ENCODE measurements around the gene PGGT1B. TPM values are rescaled to one million over a fixed set of nuclear protein-coding genes. Genes with fewer than 3 reads are reported as not detected.
"Not testable (repeated sequence)": the region's sequence is repeated elsewhere in the genome, so short reads cannot be mapped to it uniquely, and the experiment has no call there.

The PGGT1B gene
- total and polyA plus RNA-seq, 12 donors: 2.0 to 31.7 (median 28.0) TPM

- TF ChIP-seq, protein P1, sequence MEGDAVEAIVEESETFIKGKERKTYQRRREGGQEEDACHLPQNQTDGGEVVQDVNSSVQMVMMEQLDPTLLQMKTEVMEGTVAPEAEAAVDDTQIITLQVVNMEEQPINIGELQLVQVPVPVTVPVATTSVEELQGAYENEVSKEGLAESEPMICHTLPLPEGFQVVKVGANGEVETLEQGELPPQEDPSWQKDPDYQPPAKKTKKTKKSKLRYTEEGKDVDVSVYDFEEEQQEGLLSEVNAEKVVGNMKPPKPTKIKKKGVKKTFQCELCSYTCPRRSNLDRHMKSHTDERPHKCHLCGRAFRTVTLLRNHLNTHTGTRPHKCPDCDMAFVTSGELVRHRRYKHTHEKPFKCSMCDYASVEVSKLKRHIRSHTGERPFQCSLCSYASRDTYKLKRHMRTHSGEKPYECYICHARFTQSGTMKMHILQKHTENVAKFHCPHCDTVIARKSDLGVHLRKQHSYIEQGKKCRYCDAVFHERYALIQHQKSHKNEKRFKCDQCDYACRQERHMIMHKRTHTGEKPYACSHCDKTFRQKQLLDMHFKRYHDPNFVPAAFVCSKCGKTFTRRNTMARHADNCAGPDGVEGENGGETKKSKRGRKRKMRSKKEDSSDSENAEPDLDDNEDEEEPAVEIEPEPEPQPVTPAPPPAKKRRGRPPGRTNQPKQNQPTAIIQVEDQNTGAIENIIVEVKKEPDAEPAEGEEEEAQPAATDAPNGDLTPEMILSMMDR (IDR thresholded peaks at IDR 0.05): no peak
- WGBS, 2 donors: 36 to 41% methylated on average over 7 of the region's 7 CpGs
- DNase-seq (no peak), ATAC-seq (peak in 1 of 8 donors; percentile 34)
- Histone ChIP-seq H3K36me3 (peaks cover 0 to 25% (median 0%) of the 10 kb centered on the region in 9 donors), H3K4me1 (peaks cover 0 to 44% (median 25%) of the 10 kb centered on the region in 9 donors), H3K4me3 (peak overlapping the region; percentile 67 to 98 (median 90)), H3K9me3 (no peaks in the 10 kb centered on the region), H3K27ac (peak overlapping the region; percentile 25 to 93 (median 83)), H3K27me3 (no peaks in the 10 kb centered on the region)
- intact Hi-C loops (cut with DNase I): no loop called here
These were observed 352 bp upstream of the PGGT1B start for GRCh38 chr5:115263078-115263380.

- H3K4me1 ChIP-seq: peaks cover 0 to 45% (median 25%) of the 10 kb centered on the region in 9 donors
- intact Hi-C loops (cut with DNase I): no loop called here
- TF ChIP-seq, protein P1 (IDR thresholded peaks at IDR 0.05): no peak
- H3K27me3 ChIP-seq: no peaks in the 10 kb centered on the region
- peak in 3 of 8 donors; percentile 4 to 14 (median 12) for ATAC-seq
- no peak for DNase-seq
- H3K4me3 ChIP-seq: peak overlapping the region; percentile 67 to 98 (median 90)
- H3K27ac ChIP-seq: peak overlapping the region in 7 of 10 donors; percentile 79 to 93 (median 87)
- WGBS, 2 donors: 3 to 6% methylated on average over 8 of the region's 8 CpGs
- no peaks in the 10 kb centered on the region for H3K9me3 ChIP-seq
- peaks cover 0 to 16% (median 0%) of the 10 kb centered on the region in 9 donors for H3K36me3 ChIP-seq
These were observed 711 bp downstream of the PGGT1B start for GRCh38 chr5:115262011-115262320.

DNA sequence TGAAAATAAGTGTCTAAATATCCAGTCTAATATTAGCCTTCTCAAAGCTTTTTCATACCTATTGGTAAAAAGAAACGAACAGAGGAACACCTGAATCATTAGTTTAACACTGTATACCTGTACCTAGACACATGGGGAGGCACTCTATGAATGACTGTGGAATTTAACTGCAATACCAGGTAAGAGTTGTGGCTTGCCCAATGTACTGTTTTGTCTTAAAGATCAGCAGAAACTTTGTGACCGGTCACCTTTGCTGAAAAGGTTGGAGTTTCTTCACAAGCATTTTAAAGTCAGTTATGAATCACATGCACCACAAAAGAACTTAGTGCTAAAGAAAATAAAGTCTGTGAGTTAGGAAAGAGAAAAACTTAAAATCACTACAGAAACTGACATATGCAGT, 2.4 kb downstream of the PGGT1B start:
- H3K4me1 ChIP-seq: peaks cover 0 to 45% (median 25%) of the 10 kb centered on the region in 9 donors
- ATAC-seq: no peak
- intact Hi-C loops (cut with DNase I): no loop called here
- TF ChIP-seq, protein P1 (IDR thresholded peaks at IDR 0.05): no peak
- 90 to 95% methylated on average over 2 of the region's 2 CpGs for WGBS, 2 donors
- no peak overlapping the region for H3K4me3 ChIP-seq
- H3K27ac ChIP-seq: no peak overlapping the region
- H3K27me3 ChIP-seq: no peaks in the 10 kb centered on the region
- peaks cover 0 to 6% (median 0%) of the 10 kb centered on the region in 9 donors for H3K36me3 ChIP-seq
- no peaks in the 10 kb centered on the region for H3K9me3 ChIP-seq
- DNase-seq: no peak

DNA sequence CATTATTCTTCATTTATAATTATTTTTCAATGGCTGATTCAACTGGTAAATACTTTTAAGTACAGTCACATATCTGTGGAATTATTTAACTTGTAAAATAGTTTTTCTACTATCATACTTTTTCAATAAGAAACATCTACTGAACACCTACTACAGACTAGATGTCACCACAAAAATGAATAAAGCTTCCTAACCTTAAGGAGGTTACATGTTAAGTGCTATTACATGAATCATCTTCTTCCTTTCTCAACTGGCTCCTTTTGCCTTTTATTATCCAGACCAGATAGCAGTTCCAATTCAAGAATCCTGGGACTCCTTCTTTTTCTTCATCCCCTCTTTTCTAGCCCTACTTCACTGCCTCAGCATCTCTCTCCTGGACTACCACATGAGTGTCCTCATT, 4.7 kb downstream of the PGGT1B start:
- DNase-seq: no peak
- no peaks in the 10 kb centered on the region for H3K27me3 ChIP-seq
- no peak overlapping the region for H3K4me3 ChIP-seq
- no peak overlapping the region for H3K27ac ChIP-seq
- H3K4me1 ChIP-seq: peaks cover 0 to 48% (median 27%) of the 10 kb centered on the region in 9 donors
- TF ChIP-seq, protein P1 (IDR thresholded peaks at IDR 0.05): no peak
- no peak for ATAC-seq
- no peaks in the 10 kb centered on the region for H3K9me3 ChIP-seq
- H3K36me3 ChIP-seq: peaks cover 0 to 6% (median 0%) of the 10 kb centered on the region in 9 donors
- intact Hi-C loops (cut with DNase I): no loop called here

DNA sequence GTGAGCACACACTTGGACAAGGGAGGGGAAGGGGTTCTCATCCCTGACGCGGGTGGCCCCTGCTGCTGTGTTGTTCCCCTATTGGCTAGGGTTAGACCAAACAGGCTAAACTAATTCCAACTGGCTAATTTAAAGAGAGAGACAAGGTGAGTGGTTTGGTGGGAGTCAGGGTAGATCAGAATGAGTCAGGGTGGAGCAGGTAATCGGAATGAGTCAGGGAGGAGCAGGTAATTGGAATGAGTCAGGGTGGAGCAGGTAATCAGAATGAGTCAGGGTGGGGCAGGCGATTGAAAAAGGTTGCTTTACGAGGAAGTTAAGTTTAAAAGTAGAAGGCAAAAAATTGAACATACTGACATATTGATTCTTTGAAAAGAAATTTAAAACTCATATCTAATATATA, 13.3 kb downstream of the PGGT1B start:
- H3K9me3 ChIP-seq, H3K27me3 ChIP-seq, ATAC-seq, H3K4me3 ChIP-seq, DNase-seq, H3K27ac ChIP-seq: not testable (repeated sequence)
- WGBS, 2 donors: 73 to 81% methylated on average over 5 of the region's 5 CpGs
- H3K4me1 ChIP-seq: peaks cover 0 to 21% (median 6%) of the 10 kb centered on the region in 9 donors
- intact Hi-C loops (cut with DNase I): loop anchor here in 9 of 10 donors (5.0 to 10.0 kb wide), 4 partner anchors 152 to 1637 kb away; no protein-coding TSS in a partner anchor
- peaks cover 0 to 25% (median 4%) of the 10 kb centered on the region in 9 donors for H3K36me3 ChIP-seq

All from heart right ventricle (tissue), 16 donors.